Testis (tissue), 2 donors: ENCODE data around the gene SLC9A2.

Experiments used
- CTCF ChIP-seq, 3 experiments: fragments of 450-650 bp in 2 of 3; fragments of 200-600 bp in 1 of 3; sonication (generic) in 1 of 3; IDR thresholded peaks; one replicate each; pipeline ENCODE4 v1.5.1; 2016 to 2019; ENCODE audit warnings: antibody characterized with exemption in 3 of 3, mild to moderate bottlenecking in 2 of 3, moderate library complexity in 1 of 3
- POLR2A ChIP-seq: fragments of 450-650 bp; IDR thresholded peaks from one replicate; pipeline ENCODE4 v1.6.1; 2017; ENCODE audit warnings: antibody characterized with exemption, mild to moderate bottlenecking, moderate library complexity

- TF ChIP-seq CTCF (IDR thresholded peaks at IDR 0.05) (no peak), POLR2A (no peak)
These were observed 37.4 kb upstream of the SLC9A2 start for GRCh38 chr2:102581911-102582310.
